Hematopoietic multipotent progenitor cell treated with erythropoietin and hydrocortisone succinate and interleukin-3 and kit ligand, for 15 days (in vitro differentiated cells): ENCODE data around the gene CDK5.

Experiments used
- DNase-seq: peaks from one replicate; pipeline ENCODE4 v3.0.0-alpha.2; 2015; ENCODE audit warnings: low spot score

CDK5 gene

DNA sequence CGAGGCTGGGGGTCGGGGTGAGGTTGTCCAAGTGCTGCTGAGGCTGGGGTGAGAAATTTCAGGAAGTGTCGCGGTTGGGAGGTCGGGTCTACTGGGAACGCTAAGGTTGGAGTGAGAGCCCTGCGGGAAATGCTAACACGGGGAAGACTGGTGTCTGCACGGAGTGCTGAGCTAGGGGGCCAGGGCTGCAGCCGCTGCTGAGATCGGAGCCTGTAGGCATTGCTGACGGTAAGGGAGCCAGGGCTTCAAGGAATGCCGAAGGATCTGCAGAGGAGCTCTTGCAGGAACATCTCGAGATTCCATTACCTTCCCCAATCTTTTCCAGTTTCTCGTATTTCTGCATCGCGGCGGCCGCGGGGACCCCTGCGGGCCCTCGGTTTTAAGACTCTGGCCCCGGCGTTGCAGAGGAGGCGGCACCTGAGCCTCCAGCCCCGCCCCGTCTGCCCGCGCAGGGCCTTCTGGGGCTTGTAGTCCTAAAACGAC, at the start of gene CDK5:
Gene CDK5, minus strand, starts transcription at position 392 of the 483 bp plus-strand sequence. Its CDS starts 49 bp downstream, at position 343.
- no peak for DNase-seq

DNA sequence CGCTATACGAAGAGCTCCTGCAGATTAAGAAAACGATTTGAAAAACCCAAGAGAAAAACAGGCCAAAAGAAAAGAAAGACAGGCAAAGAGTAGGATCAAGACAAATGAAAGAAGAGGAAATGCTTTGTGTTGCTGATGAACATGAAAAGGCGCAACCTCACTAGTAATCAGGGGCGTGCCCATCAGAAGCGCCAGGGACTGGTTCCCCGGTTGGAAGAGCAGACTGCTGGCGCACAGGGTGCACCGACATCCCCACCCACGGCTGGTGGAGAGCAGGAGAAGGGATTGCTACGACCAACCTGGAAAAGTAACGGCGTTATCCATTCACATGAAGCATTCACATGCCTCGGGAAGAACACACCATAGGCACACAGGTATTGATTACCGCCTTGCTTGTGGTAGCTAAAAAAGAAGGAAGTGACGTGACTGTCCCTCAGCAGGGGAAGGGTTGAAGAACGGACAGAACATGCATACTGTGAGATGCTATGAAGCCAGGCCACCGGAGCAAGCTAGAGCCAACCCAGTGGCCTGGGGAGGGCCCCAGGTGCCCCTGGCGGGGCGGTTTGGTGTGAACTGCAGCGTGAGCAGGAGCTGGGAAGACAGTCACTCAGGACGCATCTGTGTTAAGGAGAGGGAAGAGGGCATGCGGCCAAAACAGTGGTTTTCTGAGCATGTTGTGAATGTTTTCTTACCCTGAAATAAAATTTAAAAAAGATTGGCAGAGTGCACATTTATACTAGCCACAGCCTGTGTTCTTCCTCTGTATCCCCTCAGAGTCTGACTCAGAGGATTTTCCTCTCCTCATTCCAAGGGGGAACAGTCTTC, 46.9 kb upstream of the CDK5 start:
- DNase-seq: no peak

DNA sequence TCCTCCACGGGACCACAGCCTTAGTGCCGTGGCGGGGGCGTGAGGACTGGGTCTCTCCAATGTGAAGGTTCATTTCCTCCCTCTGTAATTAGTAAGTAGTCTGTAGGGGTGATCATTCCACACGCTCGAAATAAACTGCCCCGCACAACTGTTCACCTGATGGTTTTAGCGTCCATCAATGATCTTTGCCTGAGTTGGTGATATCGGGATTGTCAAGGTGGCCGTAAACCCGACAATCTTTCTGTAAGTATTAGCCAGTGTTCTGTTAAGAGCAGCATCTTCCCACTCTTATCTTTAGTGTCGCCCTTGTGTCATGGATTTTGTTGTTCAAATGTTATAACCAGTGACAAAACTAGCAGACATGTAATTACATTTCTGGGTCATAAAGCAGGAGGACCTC, 46.3 kb upstream of the CDK5 start:
- DNase-seq: no peak

DNA sequence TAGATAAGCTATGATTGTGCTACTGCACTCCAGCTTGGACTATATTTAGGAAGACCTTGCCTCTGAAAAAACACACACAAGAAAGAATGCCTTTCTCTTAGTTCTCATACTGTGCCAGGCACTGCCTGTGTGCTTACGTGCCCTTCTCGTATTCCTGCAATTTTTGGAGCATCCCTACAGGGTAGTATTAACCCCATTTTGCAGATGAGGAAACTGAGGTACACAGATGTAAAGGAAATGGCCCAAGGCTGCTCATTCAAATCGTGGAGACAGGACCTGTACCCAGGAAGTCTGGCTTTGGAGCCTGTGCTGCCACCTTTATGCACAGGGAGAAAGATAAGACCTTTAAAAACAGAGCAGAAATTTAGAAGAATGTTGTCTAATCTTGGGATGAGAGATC, 45.3 kb upstream of the CDK5 start:
- DNase-seq: no peak

DNA sequence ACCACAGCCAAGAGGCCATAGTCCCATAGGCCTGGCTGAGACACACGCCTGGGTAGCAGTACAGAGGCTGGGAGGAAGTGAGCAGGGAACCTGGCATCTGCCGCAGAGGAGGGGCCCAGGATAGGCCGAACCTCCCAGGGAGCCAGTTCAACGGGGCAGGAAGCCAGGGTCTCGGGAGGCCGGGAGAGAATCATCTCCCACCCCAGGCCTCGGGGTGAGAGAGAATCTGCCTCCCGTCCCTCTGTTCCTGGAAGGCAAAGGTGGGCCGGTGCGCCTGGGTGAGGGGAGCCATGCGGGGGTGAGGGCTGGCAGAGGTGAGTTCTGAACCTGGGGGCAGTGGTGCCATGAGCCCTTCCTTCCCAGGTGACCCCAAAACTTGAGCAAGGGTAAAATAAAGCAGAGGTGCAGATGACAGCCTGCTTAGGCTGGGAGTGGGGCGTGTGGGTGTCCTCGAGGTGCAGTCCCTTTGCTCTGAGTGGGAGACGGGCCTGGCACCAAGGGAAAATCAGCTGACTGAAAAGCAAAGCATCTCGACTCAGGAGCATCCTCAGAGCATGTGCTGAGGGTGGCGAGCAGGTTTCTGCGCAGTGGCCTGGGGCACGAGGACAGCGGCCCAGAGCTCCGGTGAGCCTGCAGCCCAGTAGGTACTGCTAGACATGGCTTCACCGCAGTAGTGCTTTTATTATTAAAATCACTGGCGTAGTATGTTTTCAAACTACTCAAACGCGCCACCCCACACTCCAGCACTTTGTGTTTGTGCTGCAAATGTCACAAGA, 44.1 kb upstream of the CDK5 start:
- no peak for DNase-seq

DNA sequence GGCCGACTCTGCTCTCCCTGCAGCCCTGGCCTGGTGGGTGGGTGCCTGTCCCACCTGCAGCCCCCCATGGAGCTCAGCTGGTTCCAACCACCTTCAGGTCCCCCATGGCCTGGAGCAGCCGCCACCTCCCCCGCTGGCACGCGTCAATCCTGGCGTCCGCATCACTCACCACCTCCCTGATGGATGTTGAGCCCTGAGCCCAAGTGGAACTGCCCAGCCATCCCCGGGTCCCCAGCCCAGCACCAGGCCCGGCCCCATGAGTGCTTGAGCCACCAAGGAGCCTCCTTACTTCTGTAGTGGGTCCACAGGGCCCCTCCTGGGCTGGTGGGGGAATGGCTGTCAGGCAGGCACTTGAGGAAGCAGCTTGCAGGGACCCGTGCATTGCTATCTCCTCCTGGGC, 43.2 kb upstream of the CDK5 start:
- DNase-seq: no peak

DNA sequence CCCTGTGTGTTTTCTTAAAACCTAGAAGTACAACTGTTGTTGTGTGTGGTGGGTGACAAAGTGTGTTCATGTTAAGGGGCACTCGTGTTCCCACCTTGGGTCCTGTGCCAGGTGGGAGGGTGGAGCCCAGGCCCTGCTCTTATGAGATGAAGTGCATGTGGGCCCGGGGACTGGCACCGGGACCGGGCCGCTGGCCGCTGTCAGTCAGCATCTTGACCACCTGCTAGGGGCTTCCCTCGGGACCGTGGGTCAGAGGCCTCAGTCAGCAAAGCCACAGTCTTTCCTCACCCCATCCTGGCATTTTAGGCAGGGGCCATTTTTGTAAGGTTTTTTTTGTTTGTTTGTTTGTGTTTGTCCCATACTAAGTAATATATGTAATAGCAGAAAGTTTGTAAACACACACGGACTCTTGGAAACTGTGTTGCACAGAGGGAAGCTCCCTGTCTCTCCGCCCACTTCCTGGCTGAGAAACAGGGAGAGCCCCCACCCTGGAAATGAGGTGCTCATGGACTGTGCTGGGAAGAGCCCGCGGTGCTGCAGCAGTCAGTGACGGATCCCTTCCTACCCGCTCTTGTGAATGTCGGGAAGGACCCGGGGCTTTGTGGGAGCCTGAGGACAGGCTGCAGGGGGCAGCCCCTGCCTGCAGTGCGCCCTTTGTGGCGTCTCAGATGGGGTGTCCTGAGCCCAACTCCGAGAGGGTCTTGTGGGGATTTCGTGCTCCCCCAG, 42.0 kb upstream of the CDK5 start:
- DNase-seq: no peak

DNA sequence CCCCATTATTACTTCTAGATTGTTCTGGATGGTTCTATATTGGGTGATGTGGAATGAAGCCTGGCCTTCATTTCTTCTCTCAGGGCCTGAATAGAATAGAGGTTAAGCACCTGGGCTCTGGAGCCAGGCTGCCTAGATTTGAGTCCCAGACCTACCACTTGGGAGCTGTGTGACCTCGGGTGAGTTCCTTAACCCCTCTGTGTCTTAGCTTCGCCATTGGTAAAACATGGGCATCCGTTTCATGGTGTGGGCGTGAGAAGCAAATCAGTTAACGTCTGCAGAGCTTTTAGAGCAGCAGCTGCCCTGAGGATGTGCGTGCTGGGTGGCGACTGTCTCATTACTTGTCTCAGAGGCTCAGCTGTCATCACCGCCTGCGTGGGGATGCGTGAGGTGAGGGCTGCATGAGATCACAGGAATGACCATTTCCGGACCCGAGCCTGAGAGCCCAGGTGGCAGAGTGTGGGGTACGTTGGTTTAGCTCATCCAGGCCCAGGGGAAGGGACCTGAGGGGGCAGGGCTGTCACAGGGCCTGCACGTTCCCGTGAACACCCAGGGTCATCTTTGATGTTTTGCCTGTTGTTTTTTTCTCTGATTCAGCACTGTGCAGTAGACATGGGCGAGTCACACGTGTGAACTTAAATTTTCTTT, 38.3 kb upstream of the CDK5 start:
- no peak for DNase-seq

DNA sequence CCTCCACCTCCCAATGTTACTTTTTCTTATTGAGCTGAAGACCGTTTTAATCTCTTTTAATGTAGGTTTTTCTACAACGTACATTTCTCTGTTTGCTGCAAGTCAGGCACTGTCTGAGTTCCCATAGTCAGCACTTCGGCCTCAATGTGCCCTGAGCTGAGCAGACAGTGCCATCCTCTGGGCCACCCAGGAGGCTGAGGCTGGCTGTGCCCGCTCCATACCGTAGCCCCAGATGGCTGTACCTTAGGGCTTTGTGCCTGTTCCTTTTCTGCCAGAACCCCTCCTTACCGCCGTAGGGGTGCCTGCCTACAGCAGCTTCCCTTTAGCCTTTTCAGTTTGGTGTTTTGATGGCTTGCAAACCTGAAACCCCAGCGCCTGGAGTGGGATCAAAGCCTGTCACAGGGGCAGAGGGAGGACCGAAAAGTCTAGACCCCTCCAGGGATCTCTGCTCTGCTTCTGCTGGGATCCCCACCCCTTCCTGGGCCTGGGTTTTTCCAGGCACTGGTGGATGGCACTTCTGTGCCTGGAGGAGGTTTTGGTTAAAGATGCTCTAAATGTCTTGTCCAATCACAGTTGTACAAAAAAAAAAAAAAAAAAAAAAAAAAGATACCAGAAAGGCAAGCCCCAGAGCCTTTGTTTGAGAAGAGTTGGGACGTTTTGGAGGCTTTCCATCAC, 37.6 kb upstream of the CDK5 start:
- DNase-seq: no peak

DNA sequence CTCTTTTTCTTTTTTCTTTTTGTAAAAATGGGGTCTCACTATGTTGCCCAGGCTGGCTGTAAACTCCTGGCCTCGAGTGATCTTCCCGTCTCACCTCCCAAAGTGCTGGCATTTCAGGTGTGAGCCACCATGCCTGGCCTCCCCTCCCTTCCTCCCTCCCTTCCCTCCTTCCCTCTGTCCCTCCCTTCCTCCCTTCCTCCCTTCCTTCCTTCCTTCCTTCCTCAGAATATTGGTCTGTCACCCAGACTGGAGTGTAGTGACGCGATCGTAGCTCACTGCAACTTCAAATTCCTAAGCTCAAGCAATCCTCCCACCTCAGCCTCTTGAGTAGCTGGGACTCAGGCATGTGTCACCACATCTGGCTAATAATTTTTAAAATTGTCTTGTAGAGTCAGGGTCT, 37.0 kb upstream of the CDK5 start:
- DNase-seq: no peak

DNA sequence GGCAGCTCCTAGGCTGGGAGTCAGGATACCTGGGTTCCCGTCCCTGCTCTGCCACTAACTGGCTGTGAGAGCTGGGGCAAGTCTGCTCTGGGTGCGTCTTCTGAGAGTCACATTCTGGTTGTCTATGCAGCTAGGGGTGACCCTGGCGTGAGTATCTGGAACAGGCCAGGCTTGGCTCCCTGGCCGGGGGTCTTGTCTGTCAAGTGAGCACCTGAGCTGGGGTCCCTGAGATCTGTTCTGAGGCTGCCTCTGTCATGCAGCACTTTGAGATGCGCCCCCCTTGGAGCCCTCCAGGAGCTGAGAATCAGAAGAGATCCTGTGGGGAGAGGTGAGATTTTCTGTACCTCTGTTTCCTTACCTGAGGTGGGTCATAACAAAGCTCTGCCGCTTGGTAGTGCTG, 36.1 kb upstream of the CDK5 start:
- no peak for DNase-seq

DNA sequence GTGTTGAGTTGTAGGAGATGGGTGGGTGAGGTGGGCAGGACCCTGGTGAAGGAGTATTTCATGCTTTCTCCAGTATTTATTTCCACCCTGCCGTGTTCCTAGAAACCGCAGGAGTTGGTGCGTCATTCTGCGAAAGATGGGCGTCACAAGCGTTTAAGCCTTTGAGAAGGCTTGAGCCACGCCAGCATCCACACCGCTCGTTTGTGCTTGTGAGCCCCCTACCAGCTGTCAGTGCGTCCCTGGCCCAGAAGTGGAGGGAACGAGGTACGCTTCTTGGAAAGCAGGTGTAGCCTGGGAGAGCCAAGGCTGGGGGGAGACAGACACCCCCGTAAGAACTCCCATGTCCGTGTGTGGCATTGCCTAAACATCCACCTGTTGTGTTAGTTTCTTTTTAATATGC, 34.3 kb upstream of the CDK5 start:
- DNase-seq: no peak

DNA sequence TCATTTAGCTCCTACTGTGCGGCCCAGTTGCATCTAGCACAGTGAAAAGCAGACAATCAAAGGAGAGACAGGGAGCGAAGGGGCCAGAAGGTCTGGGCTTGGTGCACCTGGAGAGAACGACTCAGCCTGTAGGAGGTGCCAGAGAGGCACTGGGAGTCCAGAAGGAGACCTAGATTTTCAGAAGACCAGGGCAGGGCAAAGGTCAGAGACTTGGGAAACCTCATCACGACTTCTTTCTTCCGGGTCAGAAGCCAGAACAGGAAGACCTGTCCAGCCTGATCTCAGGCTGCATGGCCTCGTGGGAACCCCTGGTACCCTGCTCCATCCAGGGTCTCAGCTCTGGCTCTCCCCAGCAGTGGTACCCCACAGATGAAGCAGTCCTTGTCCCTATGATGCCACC, 33.7 kb upstream of the CDK5 start:
- DNase-seq: no peak

DNA sequence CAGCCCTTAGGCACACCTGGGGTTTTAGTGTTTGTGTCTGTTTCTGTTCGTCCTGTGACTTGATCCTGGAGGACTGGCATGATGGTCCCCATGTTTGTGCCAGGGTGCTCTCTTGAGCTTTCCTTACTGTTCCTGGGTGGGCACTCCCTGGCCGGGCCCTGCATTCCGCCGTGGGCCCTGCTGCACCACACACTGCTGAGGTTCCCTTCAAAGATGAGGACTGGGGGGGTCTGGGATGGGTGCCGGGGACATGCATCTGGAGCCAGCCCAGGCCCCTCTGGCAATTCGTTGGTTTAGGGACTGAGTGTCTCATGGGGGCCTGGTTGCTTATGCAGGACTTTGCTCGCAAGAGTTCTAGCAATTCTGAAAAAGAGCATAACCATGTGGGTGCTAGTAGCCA, 33.3 kb upstream of the CDK5 start:
- DNase-seq: no peak

DNA sequence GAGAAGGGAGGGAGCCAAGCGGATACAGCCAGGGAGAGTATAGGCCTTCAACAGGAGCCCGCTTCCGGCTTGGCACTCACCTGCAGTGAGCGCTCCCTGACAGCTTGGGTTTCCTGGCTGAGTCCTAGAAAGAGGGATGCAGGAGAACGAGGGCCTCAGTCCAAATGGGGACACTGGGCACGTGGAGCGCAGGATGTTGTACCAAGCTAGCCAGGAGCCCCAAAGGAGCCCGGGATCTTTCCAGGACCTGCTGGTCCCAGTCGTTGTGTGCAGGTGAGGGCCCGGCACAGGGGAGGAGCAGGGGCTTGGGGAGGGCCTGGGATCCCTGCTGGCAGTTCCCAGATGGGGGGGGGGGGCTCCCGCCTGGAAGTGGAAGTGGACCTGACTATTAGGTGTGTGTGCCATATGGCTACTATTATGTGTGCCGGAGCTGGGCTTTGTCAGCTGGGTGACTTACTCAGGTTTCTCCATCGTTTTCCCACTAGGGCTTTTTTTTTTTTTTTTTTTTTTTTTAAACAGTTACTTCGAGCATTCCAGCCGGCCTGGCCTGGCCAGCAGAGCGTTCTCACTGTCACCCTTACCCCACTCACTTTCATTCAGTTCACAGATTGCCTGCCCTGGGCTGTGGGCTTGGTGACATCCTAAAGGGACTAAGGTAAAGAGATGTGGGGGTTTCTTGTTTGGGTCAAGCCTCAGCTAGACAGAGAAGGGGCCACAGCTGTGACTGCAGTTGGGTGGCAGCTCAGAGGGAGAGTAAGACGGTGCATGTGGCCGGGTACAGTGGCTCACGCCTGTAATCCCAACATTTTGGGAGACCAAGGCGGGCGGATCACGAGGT, 32.4 kb upstream of the CDK5 start:
- no peak for DNase-seq

DNA sequence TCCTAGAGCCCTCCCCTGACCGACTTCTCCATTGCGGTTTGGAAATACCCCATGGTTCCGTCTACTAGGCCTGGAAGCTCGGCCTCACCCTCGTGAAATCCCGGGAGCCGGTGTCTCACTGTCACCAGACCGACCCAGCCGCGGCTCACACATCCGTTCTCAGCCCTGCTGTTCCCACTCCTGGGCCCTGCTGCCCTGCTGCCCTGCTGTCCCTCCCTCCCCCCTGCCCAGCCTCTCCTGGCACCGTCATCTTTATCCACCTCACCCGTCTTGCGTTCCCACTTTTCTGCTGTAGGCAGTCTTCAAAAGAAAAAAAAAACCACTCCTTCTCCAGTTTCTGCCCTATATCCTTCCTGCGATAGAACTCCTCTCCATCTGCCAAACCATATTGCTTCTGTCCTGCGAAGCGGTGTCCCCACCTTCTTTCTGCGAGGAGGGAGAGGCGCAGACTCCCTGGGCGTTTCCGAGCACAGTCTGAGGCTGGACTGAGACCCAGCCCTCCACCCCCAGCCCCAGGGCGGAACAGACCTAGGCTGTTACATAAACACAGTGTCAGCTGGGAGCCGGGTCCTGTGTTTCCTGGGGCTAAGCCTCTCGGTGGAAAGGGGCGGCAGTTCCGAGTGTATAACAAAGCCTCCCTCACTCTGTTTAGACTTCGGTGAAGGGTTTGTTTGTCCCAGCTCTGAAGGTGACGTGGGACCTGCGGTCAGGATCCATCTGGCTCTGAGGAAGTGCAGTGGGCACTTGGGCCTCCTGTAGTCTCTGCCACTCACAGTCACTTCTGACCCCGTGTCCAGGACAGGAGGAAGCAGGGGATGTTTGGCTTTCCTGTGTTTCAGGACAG, 31.4 kb upstream of the CDK5 start:
- DNase-seq: peak; percentile 24

DNA sequence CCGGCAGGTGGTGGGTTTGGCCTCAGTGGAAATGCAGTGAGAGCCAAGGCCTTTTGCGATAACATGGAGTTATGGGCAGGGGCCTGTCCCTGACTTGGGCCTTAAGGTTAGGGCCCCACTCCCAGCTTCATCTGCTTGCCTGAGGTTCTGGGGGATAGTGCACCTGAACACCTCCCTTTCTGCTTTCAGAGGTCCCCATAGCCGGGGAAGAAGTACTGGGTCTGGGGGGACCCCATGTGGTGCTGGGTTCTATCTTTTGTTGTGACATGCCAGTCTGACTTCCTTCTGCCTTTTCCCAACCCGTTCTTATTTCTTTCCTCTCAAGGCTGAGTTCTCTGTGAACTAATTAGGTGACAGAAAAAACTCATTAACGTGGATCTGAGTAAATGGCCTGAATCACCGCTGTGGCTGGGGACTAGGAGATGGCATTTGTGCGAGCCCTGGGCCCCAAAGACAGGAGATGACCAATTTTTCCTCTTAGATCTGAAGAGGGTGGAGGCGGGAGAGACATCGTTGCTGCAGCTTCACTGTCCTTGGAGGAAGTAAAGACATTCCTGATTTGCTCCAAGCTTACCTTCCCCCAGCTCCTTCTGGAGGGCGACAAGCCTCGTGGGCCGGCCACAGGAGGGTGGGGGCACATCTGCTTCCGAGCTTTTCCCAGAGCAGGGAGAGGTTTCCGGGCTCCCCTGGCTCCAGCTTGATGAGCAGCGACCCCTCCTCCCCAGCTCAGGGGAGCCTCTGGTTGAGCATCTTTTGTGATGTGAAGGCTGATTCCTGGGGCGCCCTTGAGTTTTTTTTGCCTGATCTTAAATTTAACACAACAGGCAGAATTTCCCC, 30.5 kb upstream of the CDK5 start:
- DNase-seq: no peak

DNA sequence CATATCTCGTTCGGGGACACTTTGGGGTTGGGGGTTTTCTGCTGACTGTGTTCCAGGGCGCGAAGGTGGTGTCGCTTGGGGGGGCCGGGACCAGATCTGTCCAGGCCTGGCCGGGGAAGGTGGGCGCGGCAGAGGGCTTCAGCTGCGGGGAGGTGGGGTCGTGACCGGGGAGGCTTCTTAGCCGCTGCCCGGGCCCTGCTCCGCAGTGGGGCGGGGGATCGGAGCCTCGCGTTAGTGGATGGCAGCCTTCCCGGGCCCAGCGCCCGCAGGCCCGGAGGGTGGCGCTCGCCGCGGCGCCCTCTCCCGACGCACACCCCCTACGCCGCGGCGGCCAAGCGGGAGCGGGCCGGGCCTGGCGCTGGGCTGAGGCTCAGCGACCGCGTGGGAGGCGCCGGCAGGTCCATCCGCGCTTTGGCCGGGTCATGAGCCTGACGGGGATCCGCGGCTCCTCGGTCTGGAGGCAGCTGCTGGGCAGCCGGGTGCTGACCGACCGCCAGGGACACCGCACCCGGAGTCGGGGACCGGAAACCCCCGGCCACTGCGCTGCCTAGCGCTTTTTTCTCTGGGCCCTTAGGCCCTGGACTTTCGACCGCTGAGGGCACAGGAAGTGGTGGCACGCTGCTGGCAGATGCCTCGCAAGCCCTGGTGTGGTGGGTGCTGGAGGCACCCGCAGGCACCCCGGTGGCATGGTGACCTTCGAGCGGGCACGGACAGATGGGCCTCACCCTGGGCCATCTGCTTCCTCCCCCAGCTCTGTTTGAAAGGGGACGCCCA, 29.7 kb upstream of the CDK5 start:
- DNase-seq: no peak
